Measurements from ENCODE around the gene RAB36.

GRCh38 chr22:23122992-23123803 is 22.1 kb upstream of the RAB36 start:
- no peak for TF ChIP-seq CTCF (IDR thresholded peaks at IDR 0.05; ENCODE audit: low read depth, low read length, poor library complexity, severe bottlenecking)
- TF ChIP-seq EZH2phosphoT487 (IDR thresholded peaks at IDR 0.05; ENCODE audit: borderline replicate concordance, low read length): no peak
